SK-N-SH treated with all-trans-retinoic acid at 6 μM for 48 hours (cell line): ENCODE results near the gene DROSHA.
"Not testable (repeated sequence)": the region's sequence is repeated elsewhere in the genome, so short reads cannot be mapped to it uniquely, and the experiment has no call there.

ENCODE experiments used
- ATAC-seq: fragments of 200-7000 bp; cut with Tn5 transposase; 3 replicates; pipeline ENCODE4 v1.9.1; 2020; ENCODE audit warnings: mild to moderate bottlenecking, moderate library complexity
- ARNTL ChIP-seq: fragments of 450-650 bp; formaldehyde crosslinking; IDR thresholded peaks from 2 replicates; pipeline ENCODE4 v1.5.0; 2020; ENCODE audit warnings: low read depth, mild to moderate bottlenecking, moderate library complexity, borderline replicate concordance
- BACH2 ChIP-seq: fragments of 250-450 bp; sonication (Bioruptor Pico); IDR thresholded peaks from 2 replicates; pipeline ENCODE4 v1.9.0; 2021; ENCODE audit warnings: mild to moderate bottlenecking, borderline replicate concordance
- CSDC2 ChIP-seq: fragments of 250-450 bp; sonication (Bioruptor Pico); IDR thresholded peaks from 2 replicates; pipeline ENCODE4 v1.5.0; 2020; ENCODE audit warnings: mild to moderate bottlenecking, moderate library complexity
- CSRNP3 ChIP-seq: fragments of 250-450 bp; sonication (Bioruptor Pico); IDR thresholded peaks from 2 replicates; pipeline ENCODE4 v1.5.1; 2021; ENCODE audit warnings: mild to moderate bottlenecking, moderate library complexity
- ESRRG ChIP-seq: fragments of 250-450 bp; sonication (Bioruptor Pico); IDR thresholded peaks from 2 replicates; pipeline ENCODE4 v1.6.1; 2021; ENCODE audit warnings: mild to moderate bottlenecking
- GLIS3 ChIP-seq: fragments of 250-450 bp; sonication (Bioruptor Pico); IDR thresholded peaks from 2 replicates; pipeline ENCODE4 v1.5.0; 2020; ENCODE audit warnings: mild to moderate bottlenecking, moderate library complexity
- ISL1 ChIP-seq: fragments of 250-450 bp; sonication (Bioruptor Pico); IDR thresholded peaks from 2 replicates; pipeline ENCODE4 v2.1.2; 2022; ENCODE audit warnings: mild to moderate bottlenecking, moderate library complexity
- OSR1 ChIP-seq: fragments of 250-450 bp; sonication (Bioruptor Pico); IDR thresholded peaks from 2 replicates; pipeline ENCODE4 v1.8.0; 2022; ENCODE audit warnings: moderate library complexity, mild to moderate bottlenecking, inconsistent platforms
- POU6F1 ChIP-seq: fragments of 250-450 bp; sonication (Bioruptor Pico); IDR thresholded peaks from 2 replicates; pipeline ENCODE4 v1.8.0; 2021; ENCODE audit warnings: low read depth, mild to moderate bottlenecking, moderate library complexity, borderline replicate concordance
- PPARA ChIP-seq: fragments of 250-450 bp; sonication (Bioruptor Pico); IDR thresholded peaks from 2 replicates; pipeline ENCODE4 v1.5.0; 2020; ENCODE audit warnings: mild to moderate bottlenecking, borderline replicate concordance
- RARB ChIP-seq: fragments of 250-450 bp; sonication (Bioruptor Pico); IDR thresholded peaks from 2 replicates; pipeline ENCODE4 v1.8.0; 2021; ENCODE audit warnings: mild to moderate bottlenecking, moderate library complexity
- SNAI2 ChIP-seq: fragments of 250-450 bp; sonication (Bioruptor Pico); IDR thresholded peaks from 2 replicates; pipeline ENCODE4 v1.5.0; 2020; ENCODE audit warnings: mild to moderate bottlenecking, moderate library complexity
- TCF4 ChIP-seq: fragments of 250-450 bp; sonication (Bioruptor Pico); IDR thresholded peaks from 2 replicates; pipeline ENCODE4 v1.8.0; 2021; ENCODE audit warnings: mild to moderate bottlenecking, moderate library complexity, borderline replicate concordance
- TOX ChIP-seq: fragments of 250-450 bp; sonication (Bioruptor Pico); IDR thresholded peaks from 2 replicates; pipeline ENCODE4 v1.8.0; 2021; ENCODE audit warnings: mild to moderate bottlenecking, moderate library complexity, borderline replicate concordance
- TSHZ2 ChIP-seq: fragments of 250-450 bp; sonication (Bioruptor Pico); IDR thresholded peaks from 2 replicates; pipeline ENCODE4 v1.5.0; 2020; ENCODE audit warnings: mild to moderate bottlenecking, moderate library complexity
- ZC3H10 ChIP-seq: fragments of 250-450 bp; sonication (Bioruptor Pico); IDR thresholded peaks from 2 replicates; pipeline ENCODE4 v1.5.1; 2021; ENCODE audit warnings: mild to moderate bottlenecking, moderate library complexity
- ZNF565 ChIP-seq: fragments of 450-650 bp; formaldehyde crosslinking; conservative IDR thresholded peaks from 2 replicates; pipeline ENCODE4 v1.5.0; 2020; ENCODE audit warnings: low read depth, mild to moderate bottlenecking, moderate library complexity
- ZNF70 ChIP-seq: fragments of 450-650 bp; formaldehyde crosslinking; IDR thresholded peaks from 2 replicates; pipeline ENCODE4 v1.5.0; 2020; ENCODE audit warnings: mild to moderate bottlenecking, moderate library complexity

Gene DROSHA

GRCh38 chr5:31396611-31397295 lies 135.1 kb downstream of the DROSHA start:
- ATAC-seq, result no peak
- TF ChIP-seq ARNTL (CRISPR knock-in tag) (no peak), CSRNP3 (no peak), SNAI2 (CRISPR knock-in tag) (no peak)

- not testable (repeated sequence) for ATAC-seq
These were observed 136.3 kb downstream of the DROSHA start for GRCh38 chr5:31395450-31396045.

GRCh38 chr5:31393126-31393525 lies 138.8 kb downstream of the DROSHA start:
- TF ChIP-seq GLIS3 (CRISPR knock-in tag), result no peak
- no peak for TF ChIP-seq CSDC2 (CRISPR knock-in tag)
- no peak for TF ChIP-seq TOX (CRISPR knock-in tag)
- no peak for TF ChIP-seq RARB (CRISPR knock-in tag)
- no peak for TF ChIP-seq ZC3H10
- TF ChIP-seq SNAI2 (CRISPR knock-in tag), result no peak
- no peak for TF ChIP-seq ARNTL (CRISPR knock-in tag)
- TF ChIP-seq BACH2, result no peak
- no peak for TF ChIP-seq POU6F1 (CRISPR knock-in tag)
- no peak for TF ChIP-seq TCF4 (CRISPR knock-in tag)
- no peak for TF ChIP-seq ISL1 (CRISPR knock-in tag)
- TF ChIP-seq PPARA (CRISPR knock-in tag), result no peak
- TF ChIP-seq ZNF565 (CRISPR knock-in tag), result no peak
- TF ChIP-seq OSR1 (CRISPR knock-in tag), result no peak
- no peak for TF ChIP-seq ESRRG (CRISPR knock-in tag)
- TF ChIP-seq, all 23 proteins: peak for 0
- no peak for ATAC-seq

GRCh38 chr5:31392061-31392460 lies 139.8 kb downstream of the DROSHA start:
- ATAC-seq, result no peak

GRCh38 chr5:31390256-31390655 lies 141.6 kb downstream of the DROSHA start:
- no peak for ATAC-seq

More at GRCh38 chr5:31392061-31392460, 139.8 kb downstream of the DROSHA start:
- TF ChIP-seq CSDC2 (CRISPR knock-in tag) (no peak), TCF4 (CRISPR knock-in tag) (no peak), RARB (CRISPR knock-in tag) (no peak), ZNF70 (CRISPR knock-in tag) (no peak), ISL1 (CRISPR knock-in tag) (no peak), ESRRG (CRISPR knock-in tag) (no peak), OSR1 (CRISPR knock-in tag) (no peak)
- TF ChIP-seq, all 23 proteins: peak for 0

More at GRCh38 chr5:31390256-31390655, 141.6 kb downstream of the DROSHA start:
- TF ChIP-seq TOX (CRISPR knock-in tag), result no peak
- no peak for TF ChIP-seq TSHZ2 (CRISPR knock-in tag)
